ENCODE measurements around the gene SH3D21. TPM values are rescaled to one million over a fixed set of nuclear protein-coding genes. Genes with fewer than 3 reads are reported as not detected.

The SH3D21 gene
- total RNA-seq, 4 donors from 2014 or later: 10.7 to 25.1 (median 16.9) TPM

DNA sequence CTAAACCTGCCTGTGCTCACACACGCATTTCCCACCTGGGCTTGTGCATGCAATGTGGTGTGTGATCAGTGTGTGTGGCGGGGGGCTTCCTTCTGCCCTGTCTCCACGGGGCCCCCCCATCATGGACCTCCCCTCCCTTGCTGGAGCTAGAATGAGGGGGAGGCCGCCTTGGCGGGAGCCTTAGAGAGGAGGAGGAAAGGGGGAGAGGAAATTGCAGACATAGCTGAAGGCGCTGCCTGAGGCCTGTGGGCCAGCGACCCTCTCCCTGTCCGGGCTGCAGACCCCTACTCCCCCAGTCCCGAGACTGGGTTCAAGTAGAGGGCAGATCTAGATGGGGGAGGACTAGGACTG, 18.2 kb downstream of the SH3D21 start:
- WGBS, 2 donors: 33 to 39% methylated on average over 7 to 9 of the region's 9 CpGs

DNA sequence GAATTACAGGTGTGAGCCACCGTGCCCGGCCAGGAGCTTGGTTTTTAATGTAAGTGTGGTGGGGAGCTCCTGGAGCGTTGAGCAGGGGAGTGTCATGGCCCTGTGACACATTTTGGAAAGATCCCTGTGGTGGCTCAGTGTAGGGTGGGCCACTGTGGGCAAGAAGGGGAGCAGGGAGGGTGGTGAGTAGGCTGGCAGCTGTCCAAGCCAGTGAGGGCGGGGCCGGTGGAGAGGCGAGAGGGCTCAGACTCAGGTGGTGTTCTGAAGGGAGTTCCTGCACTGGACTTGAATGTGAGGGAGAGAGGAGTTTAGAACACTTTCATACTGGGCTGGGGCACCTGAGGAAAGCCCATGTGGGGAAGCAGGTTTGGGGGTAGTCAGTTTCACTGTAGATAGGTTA, 20.3 kb downstream of the SH3D21 start:
- Histone ChIP-seq H3K4me1 (peaks cover 10 to 20% of the 10 kb centered on the region in 2 donors), H3K27ac (no peak overlapping the region), H3K36me3 (no peaks in the 10 kb centered on the region), H3K4me3 (replicated peaks in 1 of 3) (no peak overlapping the region), H3K9me3 (no peaks in the 10 kb centered on the region), H3K27me3 (no peaks in the 10 kb centered on the region)
- TF ChIP-seq, protein P1, sequence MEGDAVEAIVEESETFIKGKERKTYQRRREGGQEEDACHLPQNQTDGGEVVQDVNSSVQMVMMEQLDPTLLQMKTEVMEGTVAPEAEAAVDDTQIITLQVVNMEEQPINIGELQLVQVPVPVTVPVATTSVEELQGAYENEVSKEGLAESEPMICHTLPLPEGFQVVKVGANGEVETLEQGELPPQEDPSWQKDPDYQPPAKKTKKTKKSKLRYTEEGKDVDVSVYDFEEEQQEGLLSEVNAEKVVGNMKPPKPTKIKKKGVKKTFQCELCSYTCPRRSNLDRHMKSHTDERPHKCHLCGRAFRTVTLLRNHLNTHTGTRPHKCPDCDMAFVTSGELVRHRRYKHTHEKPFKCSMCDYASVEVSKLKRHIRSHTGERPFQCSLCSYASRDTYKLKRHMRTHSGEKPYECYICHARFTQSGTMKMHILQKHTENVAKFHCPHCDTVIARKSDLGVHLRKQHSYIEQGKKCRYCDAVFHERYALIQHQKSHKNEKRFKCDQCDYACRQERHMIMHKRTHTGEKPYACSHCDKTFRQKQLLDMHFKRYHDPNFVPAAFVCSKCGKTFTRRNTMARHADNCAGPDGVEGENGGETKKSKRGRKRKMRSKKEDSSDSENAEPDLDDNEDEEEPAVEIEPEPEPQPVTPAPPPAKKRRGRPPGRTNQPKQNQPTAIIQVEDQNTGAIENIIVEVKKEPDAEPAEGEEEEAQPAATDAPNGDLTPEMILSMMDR (IDR thresholded peaks at IDR 0.05): no peak
- no peak for TF ChIP-seq POLR2A (IDR thresholded peaks at IDR 0.05)
- intact Hi-C loops (cut with DNase I): no loop called here
- WGBS, 2 donors: 40 to 68% methylated on average over 6 of the region's 6 CpGs
- peak; percentile 51 to 63 for DNase-seq

More for the DNA sequence above, 18.2 kb downstream of the SH3D21 start:
- intact Hi-C loops (cut with DNase I): no loop called here
- Histone ChIP-seq H3K27ac (peak overlapping the region in 1 of 3 donors; percentile 52), H3K9me3 (no peaks in the 10 kb centered on the region), H3K27me3 (no peaks in the 10 kb centered on the region), H3K36me3 (no peaks in the 10 kb centered on the region), H3K4me1 (peaks cover 22 to 34% of the 10 kb centered on the region in 2 donors), H3K4me3 (replicated peaks in 1 of 3) (no peak overlapping the region)
- TF ChIP-seq POLR2A (IDR thresholded peaks at IDR 0.05): no peak
- TF ChIP-seq, protein P1 (IDR thresholded peaks at IDR 0.05): no peak
- no peak for DNase-seq

DNA sequence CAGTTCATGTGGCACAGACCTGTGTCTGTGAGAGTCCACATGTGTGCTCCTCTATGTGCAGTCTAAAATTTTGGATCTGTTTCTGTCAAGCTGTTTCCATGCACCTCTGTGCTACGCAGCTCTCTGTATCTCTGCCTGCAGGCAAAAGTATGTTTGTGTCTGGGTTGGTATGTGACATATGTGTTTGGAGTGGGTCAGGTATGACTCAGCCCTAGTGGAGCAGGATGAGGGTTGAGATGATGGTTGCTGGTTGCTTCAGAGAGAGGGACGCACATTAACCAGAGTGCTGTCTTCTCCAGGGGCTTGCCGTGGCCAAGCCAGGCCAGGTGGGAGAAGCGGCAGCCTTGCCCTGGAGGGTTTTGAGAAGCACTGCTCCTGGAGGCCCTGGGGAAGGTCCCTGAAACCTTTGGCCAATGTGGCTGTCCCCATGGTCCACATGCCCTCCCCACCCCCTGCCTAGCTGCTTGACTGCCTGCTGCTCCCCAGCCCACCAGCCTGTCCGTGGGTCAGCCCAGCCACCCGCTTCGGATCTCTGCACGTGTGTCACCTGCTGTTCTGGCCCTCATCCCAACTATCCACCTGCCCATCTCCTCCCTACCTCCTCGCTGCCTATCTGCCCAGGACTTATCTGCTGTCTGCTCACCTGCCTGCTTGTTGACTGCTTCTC, 21.4 kb downstream of the SH3D21 start:
- DNase-seq: no peak
- TF ChIP-seq, protein P1 (IDR thresholded peaks at IDR 0.05): no peak
- no peak for TF ChIP-seq POLR2A (IDR thresholded peaks at IDR 0.05)
- Histone ChIP-seq H3K4me3 (replicated peaks in 1 of 3) (no peak overlapping the region), H3K4me1 (peaks cover 8 to 13% of the 10 kb centered on the region in 2 donors), H3K9me3 (no peaks in the 10 kb centered on the region), H3K27ac (no peak overlapping the region), H3K36me3 (no peaks in the 10 kb centered on the region), H3K27me3 (no peaks in the 10 kb centered on the region)
- intact Hi-C loops (cut with DNase I): no loop called here
- 88 to 95% methylated on average over 8 to 9 of the region's 9 CpGs for WGBS, 2 donors

DNA sequence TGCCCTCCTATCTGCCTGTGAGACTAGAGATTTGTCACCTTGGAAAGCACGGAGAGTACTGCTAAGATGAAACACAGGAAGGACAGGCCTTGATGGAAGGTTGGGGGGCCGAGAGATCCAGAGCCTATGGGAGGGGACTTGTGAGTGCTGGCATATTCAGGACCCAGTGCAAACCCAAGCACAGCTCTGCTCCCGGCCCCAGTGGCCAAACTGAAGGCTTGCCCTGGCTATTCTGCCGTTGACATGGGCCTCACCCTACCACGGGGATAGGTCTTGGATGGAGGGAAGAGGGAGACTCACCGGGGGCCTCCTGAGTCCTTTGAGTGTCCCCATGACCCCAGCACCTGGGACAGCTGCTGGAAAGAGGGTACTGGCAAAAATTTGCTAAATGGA, 21.9 kb downstream of the SH3D21 start:
- H3K27ac ChIP-seq: no peak overlapping the region
- TF ChIP-seq, protein P1 (IDR thresholded peaks at IDR 0.05): no peak
- no peak for TF ChIP-seq POLR2A (IDR thresholded peaks at IDR 0.05)
- H3K4me3 ChIP-seq (replicated peaks in 1 of 3): no peak overlapping the region

DNA sequence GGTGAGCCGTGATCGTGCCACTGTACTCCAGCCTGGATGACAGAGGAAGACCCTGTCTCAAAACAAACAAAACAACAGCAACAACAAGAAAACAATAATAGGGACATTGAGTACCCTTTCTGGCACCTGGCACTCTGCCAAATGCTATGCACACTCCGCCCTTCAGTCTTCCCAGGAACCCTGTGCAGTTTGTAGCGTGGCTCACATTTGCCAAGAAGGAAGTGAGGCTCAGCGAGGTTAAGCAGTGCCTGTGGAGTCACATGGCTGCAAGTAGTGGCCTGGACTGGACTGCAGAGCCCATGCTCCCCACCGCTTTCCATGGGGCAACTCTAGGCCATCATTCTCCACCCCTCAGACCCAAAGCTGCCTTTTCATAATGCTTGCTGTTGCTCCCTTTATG, 22.5 kb downstream of the SH3D21 start:
- Histone ChIP-seq H3K27me3 (no peaks in the 10 kb centered on the region), H3K27ac (no peak overlapping the region), H3K4me3 (replicated peaks in 1 of 3) (no peak overlapping the region), H3K36me3 (no peaks in the 10 kb centered on the region), H3K4me1 (peaks cover 8 to 13% of the 10 kb centered on the region in 2 donors), H3K9me3 (no peaks in the 10 kb centered on the region)
- intact Hi-C loops (cut with DNase I): no loop called here
- 58 to 66% methylated on average over 6 of the region's 6 CpGs for WGBS, 2 donors
- TF ChIP-seq, protein P1 (IDR thresholded peaks at IDR 0.05): no peak
- TF ChIP-seq POLR2A (IDR thresholded peaks at IDR 0.05): no peak
- DNase-seq: peak in 1 of 2 donors; percentile 29

More for the DNA sequence above, 21.9 kb downstream of the SH3D21 start:
- no peak for DNase-seq
- Histone ChIP-seq H3K9me3 (no peaks in the 10 kb centered on the region), H3K36me3 (no peaks in the 10 kb centered on the region), H3K4me1 (peaks cover 8 to 13% of the 10 kb centered on the region in 2 donors), H3K27me3 (no peaks in the 10 kb centered on the region)
- WGBS, 2 donors: 89 to 96% methylated on average over 5 to 6 of the region's 6 CpGs
- intact Hi-C loops (cut with DNase I): no loop called here

Measured in thyroid gland (tissue), 4 donors.